AG08395 (cell line): ENCODE data around the gene CRB2.

Experiments used
- DNase-seq: peaks from one replicate; pipeline ENCODE4 v3.0.0; 2012; ENCODE audit warnings: mixed read lengths, low spot score

The CRB2 gene

DNA sequence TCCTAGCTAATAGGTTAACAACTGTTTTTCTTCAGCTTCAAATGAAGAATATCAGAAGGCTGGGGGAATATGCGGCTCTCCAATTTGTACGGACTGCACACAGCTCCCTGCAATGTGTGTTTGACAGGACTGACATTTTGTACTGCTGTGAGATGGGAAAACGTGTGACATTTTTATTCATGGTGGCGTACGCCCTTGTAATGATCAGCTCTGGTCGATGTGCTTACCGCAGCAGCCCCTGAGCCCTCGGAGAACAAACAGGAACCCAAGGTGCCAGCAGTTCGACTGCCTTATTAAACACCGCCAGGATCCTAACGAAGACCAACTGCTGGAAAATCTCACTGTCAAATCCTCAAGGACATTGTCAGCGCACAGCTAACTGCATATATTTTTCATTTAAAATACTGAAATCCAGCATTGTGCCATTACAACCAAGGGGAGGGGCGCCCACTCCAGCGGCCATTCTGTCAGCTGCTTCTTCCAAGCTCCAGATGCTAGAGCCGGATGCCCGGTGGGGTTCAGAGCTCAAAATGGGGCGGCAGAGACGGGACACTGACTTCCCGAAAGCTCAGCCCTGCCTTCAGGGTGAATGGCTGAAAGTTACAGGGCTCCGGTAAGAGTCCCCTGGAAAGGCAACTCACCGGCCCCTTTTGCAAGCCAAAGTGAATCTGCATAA, 66.8 kb downstream of the CRB2 start:
- no peak for DNase-seq

DNA sequence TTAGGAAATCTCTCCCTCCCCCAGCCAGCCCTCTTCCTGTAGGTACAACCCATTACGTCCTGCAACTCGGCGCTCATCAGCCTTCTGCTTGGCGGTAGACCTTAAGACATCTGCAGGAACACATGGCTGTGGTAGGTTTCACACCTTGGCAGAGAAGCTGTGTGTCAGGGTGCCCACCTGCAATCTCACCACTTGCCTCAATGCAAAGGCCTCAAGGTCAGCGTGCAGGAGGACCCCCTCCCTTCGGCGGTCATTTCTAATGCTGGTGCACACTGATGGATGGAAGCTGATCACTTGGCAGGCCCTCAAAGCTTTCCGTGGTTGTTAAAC, 67.3 kb downstream of the CRB2 start:
- no peak for DNase-seq

DNA sequence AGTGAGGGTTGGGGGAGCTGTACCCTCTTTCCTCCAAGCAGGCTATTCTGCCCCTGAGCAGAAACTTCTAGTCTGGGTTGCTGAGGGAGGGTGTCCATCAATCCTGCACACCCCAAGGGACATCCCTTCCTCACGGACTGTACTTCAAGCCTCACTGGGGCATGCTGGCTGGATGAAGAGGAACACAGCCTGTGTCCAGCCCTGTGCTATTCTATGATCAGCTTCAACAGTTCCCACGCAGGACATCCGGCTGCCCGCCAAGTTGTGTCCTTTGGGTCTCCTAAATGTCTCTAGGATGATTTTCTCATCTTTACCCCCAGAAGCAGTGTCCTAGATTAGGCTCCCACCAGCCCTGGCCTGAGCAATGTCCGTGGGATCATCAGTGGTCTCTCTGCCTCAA, 68.1 kb downstream of the CRB2 start:
- no peak for DNase-seq

DNA sequence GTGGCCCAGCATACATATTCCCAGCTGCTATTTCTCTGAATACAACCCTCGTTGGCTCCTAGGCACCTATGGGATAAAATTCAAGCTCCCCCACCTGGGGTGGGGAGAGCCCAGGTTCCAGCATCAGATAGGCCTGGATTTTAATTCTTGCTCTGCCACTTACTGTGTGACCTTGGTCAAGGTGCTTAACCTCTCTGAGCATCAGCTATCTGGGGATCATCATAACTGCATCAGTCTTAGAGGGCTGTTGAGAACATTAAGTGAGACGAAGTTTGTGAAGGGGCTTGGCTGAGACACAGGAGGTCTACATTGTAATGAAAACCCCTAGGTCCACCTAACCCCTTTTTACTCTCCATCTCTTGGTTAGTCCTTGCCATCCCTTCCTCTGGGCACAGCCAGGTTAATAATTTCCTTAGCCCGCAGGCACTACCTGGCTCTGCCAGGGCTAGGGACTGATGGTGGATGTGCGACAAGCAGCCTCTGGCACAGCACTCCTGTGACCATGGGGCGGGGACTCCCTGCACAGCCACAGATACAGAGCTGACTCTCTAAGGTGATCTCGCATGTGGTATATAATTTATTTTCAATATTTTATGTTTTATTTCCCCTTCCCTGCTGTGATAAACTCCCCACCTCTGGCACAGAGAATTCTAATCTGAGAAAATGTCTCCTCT, 68.7 kb downstream of the CRB2 start:
- no peak for DNase-seq

DNA sequence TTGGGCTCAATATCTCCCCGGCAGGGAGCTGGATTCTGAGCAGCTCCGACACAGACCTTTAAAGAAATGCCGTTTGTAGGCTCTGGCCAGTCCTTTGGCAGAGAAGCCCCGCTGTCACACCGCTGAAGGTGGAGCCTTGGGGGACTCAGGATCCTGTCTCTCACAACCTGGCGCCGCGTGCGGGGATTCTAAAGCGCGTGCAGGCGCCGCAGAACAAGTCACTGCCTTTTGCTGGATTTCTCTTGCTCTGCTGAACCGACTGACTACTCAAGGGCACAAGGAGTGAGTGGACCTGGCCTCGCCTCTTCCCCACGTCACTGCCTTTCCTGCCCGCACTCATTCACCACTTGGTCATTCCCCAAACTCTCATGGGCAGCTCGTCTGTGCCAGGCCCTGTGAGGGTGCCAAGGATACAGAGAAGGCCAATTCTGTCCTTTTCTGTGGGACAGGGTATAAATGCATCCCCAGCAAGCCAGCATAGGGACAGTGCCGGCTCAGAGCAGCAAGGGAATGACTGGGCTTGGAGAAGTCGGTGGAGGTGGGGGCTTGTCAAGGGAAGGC, 69.3 kb downstream of the CRB2 start:
- DNase-seq, result no peak

DNA sequence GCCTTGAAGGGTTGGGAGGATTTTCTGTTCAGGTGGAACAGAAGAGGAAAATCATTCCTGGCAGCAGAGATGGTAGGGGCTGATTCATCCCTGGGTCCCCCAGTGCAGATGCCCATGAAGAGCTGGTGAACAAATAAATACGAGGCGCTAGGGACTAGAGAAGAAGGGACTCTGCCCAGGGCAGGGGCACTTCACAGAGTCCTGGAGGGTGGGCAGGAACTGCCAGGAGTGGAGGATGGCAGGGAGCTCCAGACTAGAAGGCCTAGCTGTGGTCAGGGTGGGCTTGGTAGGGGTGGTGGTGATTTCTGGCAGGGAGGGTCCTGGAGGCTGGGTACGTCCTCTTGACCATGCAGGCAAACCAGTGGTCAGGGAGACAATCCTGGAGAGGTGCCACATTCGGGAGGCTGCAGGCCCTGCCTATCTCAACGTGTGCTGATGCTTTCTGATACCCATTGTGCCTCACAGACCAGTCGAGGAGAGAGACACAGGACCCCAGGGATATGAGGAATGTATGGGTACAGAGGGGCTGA, 69.9 kb downstream of the CRB2 start:
- DNase-seq, result no peak

DNA sequence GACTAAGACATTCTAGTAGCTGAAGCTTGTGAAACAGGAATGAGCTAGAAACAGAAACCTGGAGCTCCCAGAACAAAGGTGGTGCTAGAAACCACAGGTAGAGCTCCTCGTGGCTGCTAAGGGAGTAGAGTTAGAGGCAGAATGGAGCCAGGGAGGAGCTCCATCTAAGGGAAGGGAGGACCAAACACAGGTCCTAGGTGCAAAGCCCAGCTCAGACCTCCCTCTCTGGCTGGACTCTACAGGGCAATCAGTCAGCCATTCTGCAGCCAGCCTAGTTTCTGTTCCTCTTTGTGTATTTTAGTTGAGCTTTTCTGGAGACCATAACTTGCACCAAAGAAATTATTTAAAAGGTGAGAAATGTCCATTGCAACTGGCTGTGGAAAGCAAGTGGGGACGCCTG, 70.4 kb downstream of the CRB2 start:
- DNase-seq, result no peak
